Measurements from ENCODE around the gene GGCX. TPM values are rescaled to one million over a fixed set of nuclear protein-coding genes. Genes with fewer than 3 reads are reported as not detected.

Gene GGCX
- total RNA-seq, 1 donor from 2014 or later, result 43.4 TPM

DNA sequence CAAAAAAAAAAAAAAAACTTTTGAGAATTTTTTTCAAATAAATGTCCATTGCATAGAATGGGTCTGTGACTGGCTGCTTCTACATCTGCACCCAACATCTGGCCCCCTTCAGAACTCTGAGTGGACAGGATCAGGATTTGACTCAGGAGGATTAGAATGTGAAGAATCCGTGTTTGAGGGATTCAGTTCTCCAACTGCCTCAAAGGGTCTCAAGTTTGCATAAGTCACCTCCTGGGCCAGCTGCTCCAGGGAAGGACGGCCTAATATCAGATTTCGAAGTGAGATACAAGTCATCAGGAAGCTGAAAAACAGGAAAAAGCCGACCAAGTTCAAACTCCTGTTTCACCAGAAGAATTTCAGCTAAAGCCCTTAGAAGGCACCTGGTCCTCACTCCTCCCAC, 11.5 kb downstream of the GGCX start:
- Mint-ChIP-seq H3K36me3 (ENCODE audit: low read depth) (peaks cover 10% of the 10 kb centered on the region), H3K27ac (ENCODE audit: unreplicated experiment) (no peak overlapping the region)

DNA sequence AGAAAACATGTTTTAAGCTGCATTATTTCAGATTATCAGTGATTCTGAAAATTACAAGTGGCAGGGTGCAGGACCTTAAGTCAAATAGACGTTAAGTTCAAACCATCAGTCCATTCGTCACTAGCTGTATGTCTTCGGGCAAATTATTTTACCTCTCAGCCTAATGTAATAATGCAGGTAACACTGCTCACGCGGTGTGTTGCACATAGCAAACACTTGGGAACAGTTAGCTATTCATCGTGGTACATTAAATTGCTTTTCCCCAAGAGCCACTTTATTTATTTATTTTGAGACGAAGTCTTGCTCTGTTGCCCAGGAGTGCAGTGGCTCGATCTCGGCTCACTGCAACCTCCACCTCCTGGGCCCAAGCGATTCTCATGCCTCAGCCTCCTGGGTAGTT, 12.2 kb downstream of the GGCX start:
- Mint-ChIP-seq H3K4me1 (peaks cover 8% of the 10 kb centered on the region), H3K9me3 (no peaks in the 10 kb centered on the region), H3K27me3 (ENCODE audit: low read depth) (peaks cover 4% of the 10 kb centered on the region), H3K27ac (ENCODE audit: unreplicated experiment) (no peak overlapping the region), H3K36me3 (ENCODE audit: low read depth) (peaks cover 14% of the 10 kb centered on the region), H3K4me3 (peak overlapping the region; percentile 31)
- no peak for DNase-seq (ENCODE audit: low read depth, low spot score)
- TF ChIP-seq, protein P1, sequence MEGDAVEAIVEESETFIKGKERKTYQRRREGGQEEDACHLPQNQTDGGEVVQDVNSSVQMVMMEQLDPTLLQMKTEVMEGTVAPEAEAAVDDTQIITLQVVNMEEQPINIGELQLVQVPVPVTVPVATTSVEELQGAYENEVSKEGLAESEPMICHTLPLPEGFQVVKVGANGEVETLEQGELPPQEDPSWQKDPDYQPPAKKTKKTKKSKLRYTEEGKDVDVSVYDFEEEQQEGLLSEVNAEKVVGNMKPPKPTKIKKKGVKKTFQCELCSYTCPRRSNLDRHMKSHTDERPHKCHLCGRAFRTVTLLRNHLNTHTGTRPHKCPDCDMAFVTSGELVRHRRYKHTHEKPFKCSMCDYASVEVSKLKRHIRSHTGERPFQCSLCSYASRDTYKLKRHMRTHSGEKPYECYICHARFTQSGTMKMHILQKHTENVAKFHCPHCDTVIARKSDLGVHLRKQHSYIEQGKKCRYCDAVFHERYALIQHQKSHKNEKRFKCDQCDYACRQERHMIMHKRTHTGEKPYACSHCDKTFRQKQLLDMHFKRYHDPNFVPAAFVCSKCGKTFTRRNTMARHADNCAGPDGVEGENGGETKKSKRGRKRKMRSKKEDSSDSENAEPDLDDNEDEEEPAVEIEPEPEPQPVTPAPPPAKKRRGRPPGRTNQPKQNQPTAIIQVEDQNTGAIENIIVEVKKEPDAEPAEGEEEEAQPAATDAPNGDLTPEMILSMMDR (conservative IDR thresholded peaks at IDR 0.05), result no peak

More for the DNA sequence above, 11.5 kb downstream of the GGCX start:
- H3K27me3 Mint-ChIP-seq (ENCODE audit: low read depth), result peaks cover 4% of the 10 kb centered on the region
- H3K9me3 Mint-ChIP-seq, result no peaks in the 10 kb centered on the region
- TF ChIP-seq, protein P1 (conservative IDR thresholded peaks at IDR 0.05), result no peak
- DNase-seq (ENCODE audit: low read depth, low spot score), result no peak
- peak overlapping the region; percentile 7 for H3K4me3 Mint-ChIP-seq
- peaks cover 4% of the 10 kb centered on the region for H3K4me1 Mint-ChIP-seq

DNA sequence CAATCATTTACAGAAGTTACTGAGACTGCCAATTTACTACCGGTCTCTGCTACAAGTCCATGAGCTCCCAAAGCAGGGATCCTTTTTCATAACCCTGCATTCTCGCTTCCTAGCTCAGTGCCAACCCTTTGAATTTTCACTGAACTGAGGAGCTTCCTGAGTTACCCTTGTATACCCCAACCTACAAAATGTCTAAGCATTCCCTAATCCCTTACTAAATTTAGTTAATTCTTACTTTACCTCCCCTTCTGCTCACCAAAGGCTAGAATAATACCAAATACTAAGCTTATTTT, 12.7 kb downstream of the GGCX start:
- TF ChIP-seq, protein P1 (conservative IDR thresholded peaks at IDR 0.05), result no peak
- Mint-ChIP-seq H3K4me3 (peak overlapping the region; percentile 31), H3K4me1 (peaks cover 11% of the 10 kb centered on the region), H3K9me3 (no peaks in the 10 kb centered on the region), H3K27ac (ENCODE audit: unreplicated experiment) (no peak overlapping the region), H3K36me3 (ENCODE audit: low read depth) (peaks cover 18% of the 10 kb centered on the region), H3K27me3 (ENCODE audit: low read depth) (peaks cover 4% of the 10 kb centered on the region)
- no peak for DNase-seq (ENCODE audit: low read depth, low spot score)

DNA sequence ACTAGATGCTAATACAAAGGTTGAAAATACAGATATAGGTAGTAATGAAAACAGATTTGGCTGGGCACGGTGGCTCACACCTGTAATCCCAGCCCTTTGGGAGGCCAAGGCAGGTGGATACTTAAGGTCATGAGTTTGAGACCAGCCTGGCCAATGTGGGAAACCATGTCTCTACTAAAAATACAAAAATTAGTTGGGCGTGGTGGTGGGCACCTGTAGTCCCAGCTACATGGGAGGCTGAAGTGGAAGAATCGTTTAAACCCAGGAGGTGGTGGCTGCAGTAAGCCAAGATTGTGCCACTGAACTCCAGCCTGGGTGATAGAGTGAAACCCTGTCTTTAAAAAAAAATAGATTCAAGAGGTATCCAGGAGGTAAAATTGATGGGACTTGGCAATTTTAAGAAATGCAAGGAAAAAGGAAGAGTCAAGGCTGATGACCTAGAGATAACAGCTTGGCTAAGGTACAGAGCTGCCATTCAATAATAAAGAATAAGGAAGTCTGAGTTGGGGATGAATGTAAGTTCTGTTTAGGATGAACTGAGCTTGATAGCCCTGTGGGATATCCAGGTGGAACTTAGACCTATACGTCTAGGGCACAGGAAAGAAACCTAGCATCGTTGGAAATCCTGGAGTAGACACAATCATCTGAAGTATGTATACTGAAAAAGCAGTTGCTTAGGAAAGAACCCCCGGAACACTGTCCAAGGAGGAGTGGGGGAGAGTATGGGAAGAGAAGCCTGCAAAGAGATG, 13.3 kb downstream of the GGCX start:
- TF ChIP-seq, protein P1 (conservative IDR thresholded peaks at IDR 0.05), result no peak
- Mint-ChIP-seq H3K27me3 (ENCODE audit: low read depth) (peaks cover 4% of the 10 kb centered on the region), H3K36me3 (ENCODE audit: low read depth) (peaks cover 22% of the 10 kb centered on the region), H3K27ac (ENCODE audit: unreplicated experiment) (no peak overlapping the region), H3K9me3 (no peaks in the 10 kb centered on the region), H3K4me1 (peaks cover 16% of the 10 kb centered on the region), H3K4me3 (peak overlapping the region; percentile 39)
- DNase-seq (ENCODE audit: low read depth, low spot score), result no peak

DNA sequence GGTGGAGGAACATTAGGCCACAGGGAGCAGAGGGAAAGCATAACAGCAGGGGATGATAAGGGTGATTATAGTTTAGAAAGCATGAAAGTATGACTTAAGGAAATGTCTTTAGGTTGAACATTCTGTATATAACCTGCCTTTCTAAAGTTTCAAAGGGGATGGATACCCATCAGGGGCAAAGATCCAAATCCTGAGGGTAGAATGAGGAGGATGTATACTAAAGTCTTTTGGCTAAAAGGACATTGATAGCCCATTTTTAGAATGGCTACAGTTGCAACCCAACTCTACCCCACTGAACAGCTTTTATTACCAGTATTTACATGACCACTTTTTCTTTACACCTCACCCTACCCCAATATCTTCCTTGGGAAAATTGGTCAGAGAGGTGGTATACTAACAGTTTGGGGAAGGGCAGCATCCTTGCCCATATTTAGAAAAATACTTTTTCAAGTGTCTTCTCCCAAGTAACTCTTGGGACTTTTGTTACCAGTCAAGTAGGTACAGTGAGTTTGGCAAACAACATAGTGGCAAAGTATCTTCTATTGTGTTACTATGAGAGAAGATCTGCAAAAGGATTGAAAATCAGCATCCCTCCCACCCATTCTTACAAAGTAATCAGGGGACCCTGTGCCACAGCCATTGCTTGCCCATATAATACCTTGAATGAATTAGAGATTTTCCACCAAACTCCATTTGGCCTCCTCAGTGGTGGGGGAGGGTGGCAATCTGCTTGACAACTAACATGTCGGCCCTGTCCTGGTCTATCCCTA, 14.0 kb downstream of the GGCX start:
- H3K4me3 Mint-ChIP-seq, result peak overlapping the region; percentile 66
- no peak overlapping the region for H3K27ac Mint-ChIP-seq (ENCODE audit: unreplicated experiment)

More for the DNA sequence above, 14.0 kb downstream of the GGCX start:
- Mint-ChIP-seq H3K27me3 (ENCODE audit: low read depth) (peaks cover 4% of the 10 kb centered on the region), H3K9me3 (no peaks in the 10 kb centered on the region), H3K4me1 (peaks cover 23% of the 10 kb centered on the region), H3K36me3 (ENCODE audit: low read depth) (peaks cover 29% of the 10 kb centered on the region)
- no peak for DNase-seq (ENCODE audit: low read depth, low spot score)
- TF ChIP-seq, protein P1 (conservative IDR thresholded peaks at IDR 0.05), result no peak

Data from neural crest cell (in vitro differentiated cells).